Activated CD4-positive, alpha-beta T cell treated with anti-CD3 and anti-CD28 coated beads, Interleukin-2, amount 10 ng/mL, durations not matched to agents 7 days and 5 days (primary cell): ENCODE data around the gene PEX12. TPM values are rescaled to one million over a fixed set of nuclear protein-coding genes. Genes with fewer than 3 reads are reported as not detected.

Experiments
- CTCF ChIA-PET: fragments of 350-600 bp; sonication (Branson Sonifier 250); formaldehyde crosslinking; loops from one replicate; lab custom pipeline; 2021; ENCODE audit warnings: antibody characterized with exemption; lab: Charles Lee
- POLR2A ChIA-PET: fragments of 350-600 bp; sonication (Branson Sonifier 250); formaldehyde crosslinking; loops from one replicate; lab custom pipeline; 2021; ENCODE audit warnings: antibody characterized with exemption; lab: Charles Lee
- DNase-seq: peaks from one replicate; pipeline ENCODE4 v3.0.0-alpha.2; 2020
- H3K27ac Mint-ChIP-seq: one replicate; pipeline ENCODE4 v1.8.0; 2021; ENCODE audit warnings: mild to moderate bottlenecking, moderate library complexity, mixed read lengths
- H3K27me3 Mint-ChIP-seq: one replicate; pipeline ENCODE4 v1.8.0; 2021; ENCODE audit warnings: mixed read lengths
- H3K36me3 Mint-ChIP-seq: one replicate; pipeline ENCODE4 v1.8.0; 2021; ENCODE audit warnings: low read depth, mixed read lengths
- H3K4me1 Mint-ChIP-seq: one replicate; pipeline ENCODE4 v1.8.0; 2021; ENCODE audit warnings: mixed read lengths
- H3K4me3 Mint-ChIP-seq: one replicate; pipeline ENCODE4 v1.8.0; 2021; ENCODE audit warnings: mild to moderate bottlenecking, moderate library complexity, mixed read lengths
- H3K9me3 Mint-ChIP-seq: one replicate; pipeline ENCODE4 v1.8.0; 2021; ENCODE audit warnings: mixed read lengths
- total RNA-seq, 2 experiments: library from RNA; stranded (reverse); gene quantifications; one replicate each; pipeline ENCODE4 v1.2.3, GENCODE V29; 2021

The PEX12 gene
- total RNA-seq, 2 experiments from 2014 or later, result 4.0 to 5.5 TPM

- no peaks in the 10 kb centered on the region for H3K4me1 Mint-ChIP-seq
- no peak overlapping the region for H3K4me3 Mint-ChIP-seq
- CTCF ChIA-PET, result interaction anchor here (0.7 to 1.7 kb wide), 4 partner anchors 8 to 702 kb away, joined by 3 to 7 read pairs (median 4); no protein-coding TSS in a partner anchor
- no peaks in the 10 kb centered on the region for H3K27me3 Mint-ChIP-seq
- no peaks in the 10 kb centered on the region for H3K9me3 Mint-ChIP-seq
- no peak for DNase-seq
- H3K27ac Mint-ChIP-seq, result no peak overlapping the region
- POLR2A ChIA-PET, result no interaction called here
- peaks cover 51% of the 10 kb centered on the region for H3K36me3 Mint-ChIP-seq
These were observed 25.3 kb upstream of the PEX12 start for GRCh38 chr17:35603674-35604073.

GRCh38 chr17:35597604-35598003 lies 19.2 kb upstream of the PEX12 start:
- Mint-ChIP-seq H3K27me3 (no peaks in the 10 kb centered on the region), H3K36me3 (peaks cover 60% of the 10 kb centered on the region), H3K27ac (no peak overlapping the region), H3K4me1 (peaks cover 6% of the 10 kb centered on the region), H3K9me3 (no peaks in the 10 kb centered on the region), H3K4me3 (no peak overlapping the region)
- ChIA-PET POLR2A (no interaction called here), CTCF (interaction anchor here (1.0 kb wide), 1 partner anchor 8 kb away, joined by 3 read pairs; no protein-coding TSS in a partner anchor)
- DNase-seq, result no peak

GRCh38 chr17:35596530-35597233 lies 18.3 kb upstream of the PEX12 start:
- H3K4me3 Mint-ChIP-seq, result no peak overlapping the region
- peaks cover 56% of the 10 kb centered on the region for H3K36me3 Mint-ChIP-seq
- DNase-seq, result no peak
- H3K9me3 Mint-ChIP-seq, result no peaks in the 10 kb centered on the region
- POLR2A ChIA-PET, result no interaction called here
- no peak overlapping the region for H3K27ac Mint-ChIP-seq
- CTCF ChIA-PET, result interaction anchor here (0.6 to 2.7 kb wide), 4 partner anchors 8 to 280 kb away, joined by 3 to 7 read pairs (median 4); no protein-coding TSS in a partner anchor
- peaks cover 6% of the 10 kb centered on the region for H3K4me1 Mint-ChIP-seq
- no peaks in the 10 kb centered on the region for H3K27me3 Mint-ChIP-seq

GRCh38 chr17:35596072-35596471 lies 17.7 kb upstream of the PEX12 start:
- H3K4me1 Mint-ChIP-seq, result peaks cover 6% of the 10 kb centered on the region
- H3K27ac Mint-ChIP-seq, result no peak overlapping the region
- H3K27me3 Mint-ChIP-seq, result no peaks in the 10 kb centered on the region
- no peaks in the 10 kb centered on the region for H3K9me3 Mint-ChIP-seq
- ChIA-PET CTCF (interaction anchor here (1.1 to 2.7 kb wide), 2 partner anchors 18 to 41 kb away, joined by 4 to 7 read pairs; no protein-coding TSS in a partner anchor), POLR2A (no interaction called here)
- no peak for DNase-seq
- peaks cover 52% of the 10 kb centered on the region for H3K36me3 Mint-ChIP-seq
- no peak overlapping the region for H3K4me3 Mint-ChIP-seq

- peaks cover 11% of the 10 kb centered on the region for H3K27me3 Mint-ChIP-seq
- H3K4me3 Mint-ChIP-seq, result peak overlapping the region; percentile 91
- no peaks in the 10 kb centered on the region for H3K9me3 Mint-ChIP-seq
- POLR2A ChIA-PET, result interaction anchor here (1.7 to 2.3 kb wide), 2 partner anchors 10 to 11 kb away, joined by 4 to 8 read pairs; partner anchors contain the start of gene PEX12
- peaks cover 30% of the 10 kb centered on the region for H3K4me1 Mint-ChIP-seq
- CTCF ChIA-PET, result interaction anchor here (0.9 to 2.0 kb wide), 4 partner anchors 9 to 49 kb away, joined by 3 to 11 read pairs (median 3); partner anchors contain the start of gene PEX12
- peaks cover 4% of the 10 kb centered on the region for H3K36me3 Mint-ChIP-seq
- peak overlapping the region; percentile 96 for H3K27ac Mint-ChIP-seq
- DNase-seq, result no peak
These were observed 10.0 kb upstream of the PEX12 start for GRCh38 chr17:35588196-35588920.

GRCh38 chr17:35587074-35587961 lies 8.9 kb upstream of the PEX12 start, which contains the start of gene AP2B1:
AP2B1 (plus strand) TSS chr17:35587322; CDS start chr17:35594031, 6,709 bp downstream.
- H3K27me3 Mint-ChIP-seq, result peaks cover 14% of the 10 kb centered on the region
- ChIA-PET POLR2A (interaction anchor here (0.6 kb wide), 2 partner anchors 9 to 352 kb away, joined by 3 read pairs; partner anchors contain the start of gene PEX12), CTCF (interaction anchor here (0.6 to 1.4 kb wide), 5 partner anchors 11 to 209 kb away, joined by 3 to 5 read pairs (median 4); no protein-coding TSS in a partner anchor)
- H3K4me3 Mint-ChIP-seq, result peak within 1 kb of the TSS; percentile 91
- DNase-seq, result peak; percentile 96
- H3K27ac Mint-ChIP-seq, result peak within 1 kb of the TSS; percentile 96
- peaks cover 2% of the 10 kb centered on the region for H3K36me3 Mint-ChIP-seq
- no peaks in the 10 kb centered on the region for H3K9me3 Mint-ChIP-seq
- H3K4me1 Mint-ChIP-seq, result peaks cover 29% of the 10 kb centered on the region

GRCh38 chr17:35586569-35587073 lies 8.2 kb upstream of the PEX12 start:
- Mint-ChIP-seq H3K4me1 (peaks cover 29% of the 10 kb centered on the region), H3K9me3 (no peaks in the 10 kb centered on the region), H3K27ac (peak overlapping the region; percentile 96), H3K27me3 (peaks cover 14% of the 10 kb centered on the region), H3K4me3 (peak overlapping the region; percentile 91), H3K36me3 (peaks cover 2% of the 10 kb centered on the region)
- ChIA-PET CTCF (interaction anchor here (0.6 to 1.4 kb wide), 6 partner anchors 11 to 210 kb away, joined by 3 to 5 read pairs (median 4); no protein-coding TSS in a partner anchor), POLR2A (interaction anchor here (0.6 to 0.9 kb wide), 3 partner anchors 8 to 351 kb away, joined by 3 read pairs; partner anchors contain the start of genes PEX12 and TAF15)
- no peak for DNase-seq

GRCh38 chr17:35584061-35584460 lies 5.7 kb upstream of the PEX12 start:
- H3K4me3 Mint-ChIP-seq, result no peak overlapping the region
- POLR2A ChIA-PET, result no interaction called here

GRCh38 chr17:35578929-35579432 lies 610 bp upstream of the PEX12 start:
- no peak for DNase-seq

More at GRCh38 chr17:35584061-35584460, 5.7 kb upstream of the PEX12 start:
- H3K4me1 Mint-ChIP-seq, result peaks cover 21% of the 10 kb centered on the region
- CTCF ChIA-PET, result no interaction called here
- H3K27ac Mint-ChIP-seq, result no peak overlapping the region
- H3K9me3 Mint-ChIP-seq, result no peaks in the 10 kb centered on the region
- H3K36me3 Mint-ChIP-seq, result peaks cover 2% of the 10 kb centered on the region
- H3K27me3 Mint-ChIP-seq, result peaks cover 14% of the 10 kb centered on the region
- no peak for DNase-seq

GRCh38 chr17:35577830-35578196 lies 558 bp downstream of the PEX12 start:
- H3K4me3 Mint-ChIP-seq, result peak overlapping the region; percentile 99
- peak overlapping the region; percentile 99 for H3K27ac Mint-ChIP-seq
- H3K36me3 Mint-ChIP-seq, result peaks cover 9% of the 10 kb centered on the region
- no peaks in the 10 kb centered on the region for H3K9me3 Mint-ChIP-seq
- ChIA-PET POLR2A (interaction anchor here (0.8 to 1.9 kb wide), 2 partner anchors 9 to 11 kb away, joined by 3 to 8 read pairs; no protein-coding TSS in a partner anchor), CTCF (interaction anchor here (0.6 to 2.1 kb wide), 7 partner anchors 9 to 1890 kb away, joined by 3 to 11 read pairs (median 4); partner anchors contain the start of gene SLFN14)
- H3K4me1 Mint-ChIP-seq, result peaks cover 36% of the 10 kb centered on the region
- H3K27me3 Mint-ChIP-seq, result peaks cover 1% of the 10 kb centered on the region
- no peak for DNase-seq

More at GRCh38 chr17:35578929-35579432, 610 bp upstream of the PEX12 start:
- Mint-ChIP-seq H3K27ac (peak overlapping the region; percentile 99), H3K9me3 (no peaks in the 10 kb centered on the region), H3K27me3 (peaks cover 6% of the 10 kb centered on the region), H3K4me3 (peak overlapping the region; percentile 99), H3K36me3 (peaks cover 9% of the 10 kb centered on the region), H3K4me1 (peaks cover 36% of the 10 kb centered on the region)
- CTCF ChIA-PET, result interaction anchor here (0.6 to 2.3 kb wide), 9 partner anchors 10 to 882 kb away, joined by 3 to 11 read pairs (median 4); partner anchors contain the start of gene SLFN14
- POLR2A ChIA-PET, result interaction anchor here (0.6 to 1.9 kb wide), 4 partner anchors 8 to 371 kb away, joined by 3 to 8 read pairs (median 4); no protein-coding TSS in a partner anchor

- Mint-ChIP-seq H3K27ac (no peak overlapping the region), H3K27me3 (no peaks in the 10 kb centered on the region), H3K9me3 (no peaks in the 10 kb centered on the region), H3K4me1 (peaks cover 39% of the 10 kb centered on the region), H3K4me3 (no peak overlapping the region), H3K36me3 (peaks cover 9% of the 10 kb centered on the region)
- DNase-seq, result no peak
- ChIA-PET POLR2A (no interaction called here), CTCF (interaction anchor here (0.7 to 1.5 kb wide), 2 partner anchors 10 to 11 kb away, joined by 3 to 5 read pairs; no protein-coding TSS in a partner anchor)
These were observed 2.6 kb downstream of the PEX12 start for GRCh38 chr17:35575759-35576158.
